ENCODE measurements around the gene APIP.

Gene APIP

GRCh38 chr11:34840736-34841386, 75.3 kb downstream of the APIP start:
- DNase-seq (ENCODE audit: low spot score): peak; percentile 39

GRCh38 chr11:34839969-34840368, 76.2 kb downstream of the APIP start:
- no peak for DNase-seq (ENCODE audit: low spot score)

DNA sequence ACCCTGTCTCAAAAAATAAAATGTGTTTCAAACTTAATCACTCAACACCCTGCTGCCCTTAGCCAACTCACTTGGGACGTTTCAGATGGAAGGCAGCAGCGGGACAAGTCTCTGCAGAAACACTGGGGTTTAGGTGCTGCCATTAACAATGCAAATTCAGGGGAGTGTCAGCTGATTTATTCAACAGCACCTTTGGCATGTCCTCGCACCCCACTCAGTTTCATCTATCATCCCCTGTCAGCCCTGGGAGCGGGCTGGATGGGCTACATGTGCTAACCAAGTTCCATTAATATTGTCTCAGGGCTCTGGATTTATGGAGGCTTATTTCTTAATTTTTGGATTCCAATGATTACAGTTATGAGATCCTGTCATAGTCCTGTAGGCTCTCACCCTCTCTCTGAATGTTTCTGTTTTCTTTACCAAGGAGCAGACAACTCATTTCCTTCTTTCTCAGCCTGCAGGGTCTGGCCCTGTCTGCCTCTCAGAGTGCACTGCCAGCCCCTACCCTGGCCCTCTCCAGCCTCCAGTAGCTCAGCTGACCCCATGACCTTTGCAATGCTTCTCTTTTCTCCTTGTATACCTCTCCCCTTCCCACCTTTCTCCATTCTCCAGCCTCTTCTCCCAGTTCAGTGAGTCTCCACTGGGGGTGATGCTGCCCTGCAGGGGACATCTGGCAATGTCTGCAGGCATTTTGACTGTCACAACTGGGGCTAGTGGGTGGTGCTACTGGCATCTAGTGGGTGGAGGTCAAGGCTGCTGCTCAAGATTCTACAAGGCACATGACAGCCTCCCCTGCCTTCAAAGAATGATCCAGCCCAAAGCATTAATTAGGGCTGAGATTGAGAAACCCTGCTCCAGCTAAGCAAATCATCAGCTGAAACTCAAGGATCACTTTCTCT, 79.0 kb downstream of the APIP start:
- no peak for DNase-seq (ENCODE audit: low spot score)

DNA sequence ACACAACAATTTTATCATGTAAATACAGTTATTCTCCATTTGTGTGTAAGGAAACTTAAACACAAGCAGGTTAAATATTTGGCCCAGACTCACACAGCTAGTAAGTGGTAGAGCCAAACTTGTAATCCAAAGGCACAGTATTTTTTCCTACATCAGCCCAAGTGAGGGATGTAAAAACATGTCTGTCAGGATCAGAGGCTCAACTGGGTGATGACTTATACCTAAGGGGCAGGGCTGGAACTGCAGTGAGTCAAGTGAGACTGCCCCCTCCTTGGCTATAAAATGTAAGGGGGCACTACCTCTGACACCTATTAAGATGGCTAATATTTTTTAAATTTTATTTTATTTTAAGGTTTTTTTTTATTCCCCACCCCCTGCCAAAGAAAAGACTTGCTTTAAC, 82.6 kb downstream of the APIP start:
- DNase-seq (ENCODE audit: low spot score): no peak
